ENCODE results near the gene DNPH1. TPM values are rescaled to one million over a fixed set of nuclear protein-coding genes. Genes with fewer than 3 reads are reported as not detected.

Gene DNPH1
- total RNA-seq, 1 donor from 2014 or later: 52.3 TPM

GRCh38 chr6:43219814-43220213, 9.5 kb downstream of the DNPH1 start:
- Mint-ChIP-seq H3K27ac (no peak overlapping the region), H3K36me3 (peaks cover 12% of the 10 kb centered on the region)
- DNase-seq (ENCODE audit: extremely low spot score, unreplicated experiment): no peak

GRCh38 chr6:43219119-43219518, 10.2 kb downstream of the DNPH1 start:
- Mint-ChIP-seq H3K27me3 (no peaks in the 10 kb centered on the region), H3K4me1 (ENCODE audit: unreplicated experiment) (peaks cover 4% of the 10 kb centered on the region), H3K27ac (no peak overlapping the region), H3K36me3 (peaks cover 8% of the 10 kb centered on the region), H3K9me3 (no peaks in the 10 kb centered on the region), H3K4me3 (no peak overlapping the region)
- DNase-seq (ENCODE audit: extremely low spot score, unreplicated experiment): no peak
- no peak for TF ChIP-seq CTCF (conservative IDR thresholded peaks at IDR 0.05)

More at GRCh38 chr6:43219814-43220213, 9.5 kb downstream of the DNPH1 start:
- no peak for TF ChIP-seq CTCF (conservative IDR thresholded peaks at IDR 0.05)
- Mint-ChIP-seq H3K4me1 (ENCODE audit: unreplicated experiment) (peaks cover 4% of the 10 kb centered on the region), H3K4me3 (no peak overlapping the region), H3K27me3 (no peaks in the 10 kb centered on the region), H3K9me3 (no peaks in the 10 kb centered on the region)

GRCh38 chr6:43217351-43217750, 11.9 kb downstream of the DNPH1 start:
- Mint-ChIP-seq H3K36me3 (peaks cover 5% of the 10 kb centered on the region), H3K4me1 (ENCODE audit: unreplicated experiment) (no peaks in the 10 kb centered on the region), H3K4me3 (no peak overlapping the region), H3K27me3 (no peaks in the 10 kb centered on the region), H3K27ac (no peak overlapping the region), H3K9me3 (no peaks in the 10 kb centered on the region)
- no peak for DNase-seq (ENCODE audit: extremely low spot score, unreplicated experiment)
- no peak for TF ChIP-seq CTCF (conservative IDR thresholded peaks at IDR 0.05)

- Mint-ChIP-seq H3K36me3 (peaks cover 5% of the 10 kb centered on the region), H3K4me3 (no peak overlapping the region), H3K27me3 (no peaks in the 10 kb centered on the region), H3K9me3 (no peaks in the 10 kb centered on the region), H3K4me1 (ENCODE audit: unreplicated experiment) (no peaks in the 10 kb centered on the region), H3K27ac (no peak overlapping the region)
- DNase-seq (ENCODE audit: extremely low spot score, unreplicated experiment): no peak
- no peak for TF ChIP-seq CTCF (conservative IDR thresholded peaks at IDR 0.05)
Observed at GRCh38 chr6:43216200-43216599, 13.1 kb downstream of the DNPH1 start.

GRCh38 chr6:43215066-43215465, 14.2 kb downstream of the DNPH1 start:
- TF ChIP-seq CTCF (conservative IDR thresholded peaks at IDR 0.05): no peak
- no peaks in the 10 kb centered on the region for H3K27me3 Mint-ChIP-seq
- H3K27ac Mint-ChIP-seq: no peak overlapping the region
- peaks cover 5% of the 10 kb centered on the region for H3K36me3 Mint-ChIP-seq
- no peaks in the 10 kb centered on the region for H3K9me3 Mint-ChIP-seq
- no peak for DNase-seq (ENCODE audit: extremely low spot score, unreplicated experiment)
- no peak overlapping the region for H3K4me3 Mint-ChIP-seq
- no peaks in the 10 kb centered on the region for H3K4me1 Mint-ChIP-seq (ENCODE audit: unreplicated experiment)

- H3K27ac Mint-ChIP-seq: no peak overlapping the region
- no peaks in the 10 kb centered on the region for H3K9me3 Mint-ChIP-seq
- TF ChIP-seq CTCF (conservative IDR thresholded peaks at IDR 0.05): no peak
- no peak for DNase-seq (ENCODE audit: extremely low spot score, unreplicated experiment)
- no peaks in the 10 kb centered on the region for H3K27me3 Mint-ChIP-seq
- H3K4me3 Mint-ChIP-seq: no peak overlapping the region
- H3K4me1 Mint-ChIP-seq (ENCODE audit: unreplicated experiment): no peaks in the 10 kb centered on the region
- H3K36me3 Mint-ChIP-seq: peaks cover 5% of the 10 kb centered on the region
Observed at GRCh38 chr6:43213431-43213830, 15.8 kb downstream of the DNPH1 start.
